Lung (tissue), 12 donors: ENCODE measurements around the gene PMM1. TPM values are rescaled to one million over a fixed set of nuclear protein-coding genes. Genes with fewer than 3 reads are reported as not detected.

ENCODE experiments used
- ATAC-seq: fragments of 200-7000 bp; cut with Tn5 transposase; one replicate; pipeline ENCODE4 v1.9.1; 2020; ENCODE audit warnings: moderate number of reproducible peaks; ENCODE audit not compliant: insufficient read depth, low FRiP score
- DNase-seq, 3 donors: peaks; one replicate each; pipeline ENCODE4 v3.0.0-alpha.2; 2013 to 2017
- H3K27ac ChIP-seq, 2 donors: one replicate each; pipeline ENCODE4 v1.5.1; 2013; ENCODE audit warnings: mild to moderate bottlenecking in 2 of 2, moderate library complexity in 2 of 2, control low read depth in 1 of 2, inconsistent platforms in 1 of 2, low read depth in 1 of 2, low read length in 1 of 2
- H3K27me3 ChIP-seq, 3 donors: one replicate each; pipeline ENCODE4 v1.5.1; 2013; ENCODE audit warnings: low read length in 2 of 3; ENCODE audit not compliant: control insufficient read depth in 3 of 3, insufficient read depth in 3 of 3
- H3K36me3 ChIP-seq, 4 donors: one replicate each; pipeline ENCODE4 v1.5.1; 2013; ENCODE audit warnings: low read length in 4 of 4, mild to moderate bottlenecking in 1 of 4, moderate library complexity in 1 of 4; ENCODE audit not compliant: control insufficient read depth in 4 of 4, insufficient read depth in 4 of 4
- H3K4me1 ChIP-seq, 5 donors: one replicate each; pipeline ENCODE4 v1.5.1; 2013; ENCODE audit warnings: low read length in 5 of 5, mild to moderate bottlenecking in 2 of 5, moderate library complexity in 1 of 5; ENCODE audit not compliant: control insufficient read depth in 5 of 5, insufficient read depth in 5 of 5
- H3K4me3 ChIP-seq: one replicate; pipeline ENCODE4 v1.5.1; 2013; ENCODE audit warnings: mild to moderate bottlenecking, control low read depth, moderate library complexity
- H3K9ac ChIP-seq, 2 donors: one replicate each; pipeline ENCODE4 v1.5.1; 2013; ENCODE audit warnings: low read length in 2 of 2, control low read depth in 1 of 2; ENCODE audit not compliant: insufficient read depth in 1 of 2
- H3K9me3 ChIP-seq, 4 donors: one replicate each; pipeline ENCODE4 v1.5.1; 2013; ENCODE audit warnings: low read length in 3 of 4, mild to moderate bottlenecking in 1 of 4, moderate library complexity in 1 of 4; ENCODE audit not compliant: control insufficient read depth in 4 of 4, insufficient read depth in 3 of 4
- CTCF ChIP-seq: IDR thresholded peaks from 2 replicates; pipeline ENCODE4 v1.5.1; 2012; ENCODE audit warnings: mild to moderate bottlenecking; ENCODE audit errors: control extremely low read depth, extremely low read depth
- whole genome bisulfite sequencing, 2 donors: extraction: QIAGEN DNeasy Blood & Tissue Kit; methylation state at CpG; one replicate each; pipeline ENCODE4 v1.1.7; 2013; 5-methylcytosine and 5-hydroxymethylcytosine counted together
- polyA plus RNA-seq, 2 donors: library from polyadenylated mRNA; stranded (reverse); fragments of 200-250 nt; gene quantifications; one replicate each; pipeline ENCODE4 v1.2.1, GENCODE V29; 2013
- total RNA-seq, 2 donors: library from RNA; depleted of rRNA in 1 of 2; stranded (reverse); fragments of >200 nt in 1 of 2; gene quantifications; one replicate each; pipeline ENCODE4 v1.2.1, GENCODE V29; 2014 to 2021
- donor health status: control.
- donor health status: control.
- donor health status: Bipolar disorder and iron deficiency.
- donor health status: healthy.
- donor health status: DM: yes; HTN: yes; CAD: no.

PMM1 gene
- total and polyA plus RNA-seq, 4 donors: 23.0 to 62.2 (median 44.0) TPM

DNA sequence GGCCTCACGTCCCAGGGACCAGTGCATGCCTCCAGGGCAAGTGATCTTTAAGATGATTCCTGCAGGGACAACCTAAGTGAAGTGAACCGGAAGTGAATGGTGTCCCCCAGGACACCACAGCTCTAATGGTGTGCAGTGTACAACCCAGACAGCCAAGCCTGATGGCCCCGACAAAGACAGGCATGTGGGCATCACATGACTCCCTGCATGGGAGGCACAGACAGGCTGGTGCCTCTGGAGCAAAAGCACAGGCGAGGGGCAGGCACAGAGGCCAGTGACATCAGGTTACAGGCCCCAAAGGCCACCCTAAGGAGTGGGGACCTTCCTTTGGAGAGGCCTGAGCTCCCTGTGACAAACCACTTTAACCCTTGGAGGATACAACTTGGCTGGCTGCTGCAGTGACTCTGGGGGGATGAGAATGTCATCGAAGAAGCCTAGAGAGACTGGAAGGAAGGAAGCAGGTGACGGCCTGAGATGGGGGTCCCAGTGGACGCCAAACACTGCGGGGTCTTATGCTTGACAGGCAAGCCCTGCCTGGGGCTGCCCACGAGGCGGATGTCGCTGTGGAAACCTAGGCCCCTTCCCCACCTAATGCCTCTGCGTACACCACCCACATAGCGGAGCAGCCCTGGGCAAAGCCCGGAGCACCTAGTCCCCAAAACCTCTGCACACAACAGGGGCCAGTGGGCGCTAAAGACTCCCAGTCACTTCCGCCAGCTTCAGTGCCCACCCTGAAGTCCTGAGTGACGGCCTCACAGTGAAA is 57.7 kb downstream of the PMM1 start:
- ATAC-seq (no peak), DNase-seq (no peak)
- Histone ChIP-seq H3K9ac (no peak overlapping the region), H3K27me3 (no peaks in the 10 kb centered on the region), H3K36me3 (peaks cover 0 to 61% (median 28%) of the 10 kb centered on the region in 4 donors), H3K4me1 (no peaks in the 10 kb centered on the region), H3K27ac (no peak overlapping the region), H3K9me3 (no peaks in the 10 kb centered on the region), H3K4me3 (no peak overlapping the region)
- 95% methylated on average over 17 of the region's 17 CpGs for WGBS, 2 donors
- TF ChIP-seq CTCF: no peak

DNA sequence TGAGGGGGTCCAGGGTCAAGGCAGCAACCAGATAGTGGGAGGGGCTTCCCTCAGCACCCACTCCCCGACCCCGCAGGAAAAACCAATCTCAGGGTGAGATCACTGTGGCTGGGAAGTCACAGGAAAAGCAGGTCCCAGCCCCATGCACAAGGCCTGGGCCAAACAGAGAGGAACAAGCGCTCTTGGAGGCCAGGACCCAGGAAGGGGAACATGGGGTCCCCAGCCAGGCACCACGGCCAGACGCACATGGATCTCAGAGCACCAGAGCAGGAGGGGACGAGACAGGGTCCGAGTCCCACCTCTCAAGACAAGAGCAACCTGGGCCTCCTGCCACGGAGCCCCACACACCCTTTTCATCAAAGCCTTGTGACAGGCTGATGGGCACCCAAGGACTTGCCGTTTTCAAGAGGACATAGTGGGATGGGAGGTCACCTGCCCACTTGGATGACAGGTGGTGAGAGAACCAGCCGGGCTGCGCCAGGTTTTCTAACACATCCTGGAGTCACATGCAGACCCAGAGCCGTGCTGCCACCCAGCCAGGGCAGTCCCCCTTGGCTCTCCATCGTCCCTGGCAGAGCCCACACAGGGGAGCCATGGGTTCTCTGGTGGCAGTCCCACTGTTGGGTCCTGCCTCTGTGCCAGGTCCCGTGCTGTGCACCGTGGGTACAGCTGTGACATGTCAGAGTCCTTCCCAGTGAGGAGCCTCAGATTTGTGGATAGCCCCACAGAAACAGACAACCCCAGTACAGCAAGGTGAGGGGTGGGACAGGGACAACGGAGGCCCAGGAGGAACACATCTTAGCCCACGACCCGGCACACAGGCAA is 58.5 kb downstream of the PMM1 start:
- Histone ChIP-seq H3K4me1 (no peaks in the 10 kb centered on the region), H3K27me3 (no peaks in the 10 kb centered on the region), H3K4me3 (no peak overlapping the region), H3K36me3 (peaks cover 0 to 64% (median 31%) of the 10 kb centered on the region in 4 donors), H3K9ac (no peak overlapping the region), H3K27ac (no peak overlapping the region), H3K9me3 (no peaks in the 10 kb centered on the region)
- TF ChIP-seq CTCF: no peak
- DNase-seq: no peak
- no peak for ATAC-seq
- 88 to 89% methylated on average over 18 of the region's 18 CpGs for WGBS, 2 donors

- Histone ChIP-seq H3K27me3 (no peaks in the 10 kb centered on the region), H3K27ac (no peak overlapping the region), H3K36me3 (peaks cover 0 to 73% (median 35%) of the 10 kb centered on the region in 4 donors), H3K4me3 (no peak overlapping the region), H3K9ac (no peak overlapping the region), H3K4me1 (peaks cover 0 to 8% (median 2%) of the 10 kb centered on the region in 5 donors), H3K9me3 (no peaks in the 10 kb centered on the region)
- WGBS, 2 donors: 82 to 85% methylated on average over 13 of the region's 13 CpGs
- TF ChIP-seq CTCF: no peak
- DNase-seq: no peak
- no peak for ATAC-seq
Measured at GRCh38 chr22:41528938-41529561, 60.6 kb downstream of the PMM1 start.
